Spinal cord (tissue), 10 donors: ENCODE measurements around the gene DBH. TPM values are rescaled to one million over a fixed set of nuclear protein-coding genes. Genes with fewer than 3 reads are reported as not detected.

Experiments
- DNase-seq, 6 donors: peaks; one replicate each; pipeline versions ENCODE4 v3.0.0 to v3.0.0-alpha.2; 2013 to 2015; ENCODE audit warnings: low spot score in 6 of 6, low read depth in 4 of 6
- H3K27ac ChIP-seq: one replicate; pipeline ENCODE4 v1.5.1; 2013; ENCODE audit warnings: low read depth, low read length, control low read depth
- H3K27me3 ChIP-seq: one replicate; pipeline ENCODE4 v1.6.1; 2013; ENCODE audit warnings: low read length; ENCODE audit not compliant: control insufficient read depth, insufficient read depth
- H3K36me3 ChIP-seq: one replicate; pipeline ENCODE4 v1.6.1; 2013; ENCODE audit warnings: low read length; ENCODE audit not compliant: control insufficient read depth, insufficient read depth
- H3K4me1 ChIP-seq: one replicate; pipeline ENCODE4 v1.6.1; 2013; ENCODE audit warnings: low read length; ENCODE audit not compliant: control insufficient read depth, insufficient read depth
- H3K4me3 ChIP-seq: one replicate; pipeline ENCODE4 v1.5.1; 2013; ENCODE audit warnings: low read depth, low read length, control low read depth
- H3K9me3 ChIP-seq: one replicate; pipeline ENCODE4 v1.6.1; 2013; ENCODE audit warnings: low read length; ENCODE audit not compliant: control insufficient read depth, insufficient read depth
- WGBS: methylation state at CpG from one replicate; pipeline ENCODE4 v1.1.5; 2013; ENCODE audit warnings: missing lambda C conversion rate; ENCODE audit not compliant: insufficient coverage; 5-methylcytosine and 5-hydroxymethylcytosine counted together
- polyA plus RNA-seq, 2 donors: library from polyadenylated mRNA; unstranded; fragments of 120-200 nt; gene quantifications; one replicate each; pipeline ENCODE4 v1.2.1, GENCODE V29; 2013; ENCODE audit not compliant: insufficient read length in 2 of 2
- total RNA-seq, 2 donors: library from RNA; depleted of rRNA in 1 of 2; stranded (reverse); fragments of 120-200 nt in 1 of 2; fragments of >200 nt in 1 of 2; gene quantifications; one replicate each; pipeline versions ENCODE4 v1.2.3 to v1.2.4, GENCODE V29; 2013 to 2014
- donor health status: healthy.

Gene DBH
- total and polyA plus RNA-seq, 4 donors, result 0.50 to 2.2 (median 1.3) TPM; not detected in 1

GRCh38 chr9:133645021-133645765, 9.0 kb downstream of the DBH start:
- DNase-seq, result peak in 1 of 6 donors; percentile 66
- WGBS, result 58% methylated on average over 5 of the region's 10 CpGs

GRCh38 chr9:133647148-133647547, 11.0 kb downstream of the DBH start:
- 67% methylated on average over 7 of the region's 7 CpGs for WGBS
- Histone ChIP-seq H3K4me3 (no peak overlapping the region), H3K27ac (no peak overlapping the region), H3K36me3 (no peaks in the 10 kb centered on the region), H3K4me1 (peaks cover 11% of the 10 kb centered on the region), H3K9me3 (no peaks in the 10 kb centered on the region), H3K27me3 (no peaks in the 10 kb centered on the region)
- DNase-seq, result no peak

More at GRCh38 chr9:133645021-133645765, 9.0 kb downstream of the DBH start:
- Histone ChIP-seq H3K4me1 (peaks cover 21% of the 10 kb centered on the region), H3K36me3 (no peaks in the 10 kb centered on the region), H3K4me3 (no peak overlapping the region), H3K9me3 (no peaks in the 10 kb centered on the region), H3K27me3 (no peaks in the 10 kb centered on the region), H3K27ac (no peak overlapping the region)

- DNase-seq, result no peak
Observed at GRCh38 chr9:133647765-133648469, 11.8 kb downstream of the DBH start.

GRCh38 chr9:133649194-133649593, 13.0 kb downstream of the DBH start:
- no peaks in the 10 kb centered on the region for H3K27me3 ChIP-seq
- 97% methylated on average over 4 of the region's 7 CpGs for WGBS

More at GRCh38 chr9:133647765-133648469, 11.8 kb downstream of the DBH start:
- Histone ChIP-seq H3K4me1 (peaks cover 11% of the 10 kb centered on the region), H3K27ac (no peak overlapping the region), H3K9me3 (no peaks in the 10 kb centered on the region), H3K4me3 (no peak overlapping the region), H3K36me3 (no peaks in the 10 kb centered on the region), H3K27me3 (no peaks in the 10 kb centered on the region)
- WGBS, result 75% methylated on average over 22 of the region's 25 CpGs

GRCh38 chr9:133650026-133650425, 13.9 kb downstream of the DBH start:
- 92% methylated on average over 12 of the region's 12 CpGs for WGBS
- Histone ChIP-seq H3K27ac (no peak overlapping the region), H3K36me3 (peaks cover 4% of the 10 kb centered on the region), H3K4me3 (no peak overlapping the region), H3K27me3 (peaks cover 7% of the 10 kb centered on the region), H3K4me1 (peaks cover 11% of the 10 kb centered on the region), H3K9me3 (no peaks in the 10 kb centered on the region)
- no peak for DNase-seq

More at GRCh38 chr9:133649194-133649593, 13.0 kb downstream of the DBH start:
- no peaks in the 10 kb centered on the region for H3K9me3 ChIP-seq
- DNase-seq, result no peak
- H3K4me3 ChIP-seq, result no peak overlapping the region
- peaks cover 9% of the 10 kb centered on the region for H3K4me1 ChIP-seq
- no peaks in the 10 kb centered on the region for H3K36me3 ChIP-seq
- H3K27ac ChIP-seq, result no peak overlapping the region

GRCh38 chr9:133653638-133654037, 17.5 kb downstream of the DBH start:
- no peak overlapping the region for H3K27ac ChIP-seq
- H3K4me1 ChIP-seq, result peaks cover 33% of the 10 kb centered on the region
- DNase-seq, result no peak
- 68% methylated on average over 8 of the region's 9 CpGs for WGBS
- no peak overlapping the region for H3K4me3 ChIP-seq
- H3K36me3 ChIP-seq, result peaks cover 4% of the 10 kb centered on the region
- H3K27me3 ChIP-seq, result peaks cover 30% of the 10 kb centered on the region
- H3K9me3 ChIP-seq, result no peaks in the 10 kb centered on the region

GRCh38 chr9:133654736-133655657, 18.8 kb downstream of the DBH start:
- DNase-seq, result no peak
- H3K4me3 ChIP-seq, result no peak overlapping the region

GRCh38 chr9:133655701-133656100, 19.5 kb downstream of the DBH start:
- Histone ChIP-seq H3K9me3 (no peaks in the 10 kb centered on the region), H3K27ac (no peak overlapping the region), H3K36me3 (peaks cover 4% of the 10 kb centered on the region), H3K4me1 (peaks cover 47% of the 10 kb centered on the region), H3K4me3 (no peak overlapping the region), H3K27me3 (peaks cover 38% of the 10 kb centered on the region)
- DNase-seq, result no peak
- 57% methylated on average over 14 of the region's 14 CpGs for WGBS

More at GRCh38 chr9:133654736-133655657, 18.8 kb downstream of the DBH start:
- Histone ChIP-seq H3K9me3 (no peaks in the 10 kb centered on the region), H3K36me3 (peaks cover 4% of the 10 kb centered on the region), H3K27ac (no peak overlapping the region), H3K27me3 (peaks cover 38% of the 10 kb centered on the region), H3K4me1 (peaks cover 47% of the 10 kb centered on the region)
- WGBS, result 63% methylated on average over 38 of the region's 38 CpGs
